Stimulated activated CD8-positive, alpha-beta memory T cell treated with anti-CD3 and anti-CD28 coated beads, Interleukin-12 subunit alpha, Interleukin-12 subunit beta, amount 100 ng/mL, for 1 hour (primary cell): Measurements from ENCODE around the gene SLC29A1.

Experiments used
- DNase-seq: peaks from one replicate; pipeline ENCODE4 v3.0.0-alpha.2; 2020; ENCODE audit warnings: low read depth

SLC29A1 gene

DNA sequence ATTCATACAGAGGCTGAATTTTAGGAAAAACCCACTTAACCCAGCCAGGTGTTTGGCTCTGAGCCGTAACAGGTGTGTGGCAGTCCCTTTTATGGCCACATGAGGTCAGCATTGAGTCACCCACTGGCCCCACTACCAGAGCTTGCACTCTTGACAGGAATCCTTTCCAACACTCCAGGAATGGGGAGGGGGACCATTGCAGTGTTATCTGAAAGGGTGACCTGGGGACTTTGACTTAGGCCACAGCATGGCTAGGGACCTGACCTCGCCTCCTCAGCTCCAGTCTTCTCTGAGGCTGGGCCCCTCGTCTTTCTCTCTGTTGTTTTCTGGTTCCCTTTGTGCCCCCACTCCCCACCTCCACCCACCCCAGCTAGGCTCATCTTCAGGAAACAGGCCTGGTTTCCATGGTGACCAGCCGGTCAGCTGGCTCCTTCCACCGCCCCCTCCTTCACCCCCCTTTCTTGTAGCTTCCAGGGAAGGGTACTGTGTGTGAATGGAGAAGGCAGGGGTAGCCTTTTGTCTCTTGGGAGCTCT, 44.8 kb downstream of the SLC29A1 start:
- peak; percentile 39 for DNase-seq

GRCh38 chr6:44269178-44269920, 46.0 kb downstream of the SLC29A1 start:
- no peak for DNase-seq

GRCh38 chr6:44269921-44270525, 46.6 kb downstream of the SLC29A1 start, which contains the start of gene TMEM151B:
Gene TMEM151B, plus strand, starts transcription at chr6:44270450. Its CDS starts 293 bp downstream, at chr6:44270743.
- DNase-seq: no peak

DNA sequence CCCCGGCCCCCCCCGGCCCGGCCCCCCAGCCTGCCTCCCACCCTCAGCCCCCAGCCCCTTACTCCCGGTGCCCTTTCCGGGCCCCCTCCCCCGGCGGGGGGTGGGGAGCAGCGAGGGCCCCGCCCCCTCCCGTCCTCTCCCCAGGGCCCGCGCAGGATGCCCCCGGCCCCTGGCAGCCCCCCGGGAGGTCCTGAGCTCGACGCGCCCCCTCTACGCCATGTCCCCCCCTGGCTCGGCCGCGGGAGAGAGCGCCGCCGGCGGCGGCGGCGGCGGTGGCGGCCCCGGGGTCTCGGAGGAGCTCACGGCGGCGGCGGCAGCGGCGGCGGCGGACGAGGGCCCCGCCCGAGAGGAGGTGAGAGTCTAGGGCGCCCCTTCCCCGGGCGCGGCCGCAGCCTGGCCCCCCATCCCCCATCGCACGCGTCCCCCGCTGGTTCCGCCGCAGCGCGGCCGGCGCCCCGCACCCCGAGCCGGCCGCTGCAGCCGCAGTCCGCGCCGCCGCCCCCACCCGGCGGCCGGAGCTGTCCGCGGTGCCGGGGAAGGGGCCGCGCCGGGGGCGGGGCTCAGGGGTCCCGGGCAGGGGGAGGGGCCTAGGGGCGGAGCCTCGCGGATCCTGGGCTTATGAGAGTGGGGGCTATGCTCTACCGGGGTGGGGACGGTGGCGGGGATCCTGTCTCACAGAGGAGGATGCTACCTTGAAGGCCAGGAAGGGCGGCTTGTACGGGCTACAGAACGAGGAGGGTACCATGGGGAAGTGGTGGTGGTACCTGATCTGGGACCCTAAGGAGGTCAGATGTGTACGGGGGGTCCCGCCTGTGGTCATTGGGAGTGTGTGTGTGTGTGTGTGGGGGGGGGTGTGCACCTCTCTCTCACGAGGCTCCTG, 47.4 kb downstream of the SLC29A1 start:
- DNase-seq: no peak

DNA sequence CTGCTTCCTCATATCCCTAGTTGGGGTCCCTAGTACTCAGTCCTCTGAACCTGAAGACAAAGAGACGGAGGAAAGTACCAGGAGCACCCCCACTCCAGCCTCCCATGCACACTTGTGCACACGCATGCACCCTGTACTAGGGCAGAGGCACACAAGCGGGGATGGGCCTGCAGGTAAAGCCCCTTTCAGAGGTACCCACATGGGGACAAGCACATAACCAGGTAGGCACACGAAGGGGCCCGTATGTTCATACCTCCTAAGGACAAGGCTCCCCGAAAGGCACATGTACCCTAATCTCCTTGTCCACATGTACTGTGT, 48.0 kb downstream of the SLC29A1 start:
- no peak for DNase-seq

DNA sequence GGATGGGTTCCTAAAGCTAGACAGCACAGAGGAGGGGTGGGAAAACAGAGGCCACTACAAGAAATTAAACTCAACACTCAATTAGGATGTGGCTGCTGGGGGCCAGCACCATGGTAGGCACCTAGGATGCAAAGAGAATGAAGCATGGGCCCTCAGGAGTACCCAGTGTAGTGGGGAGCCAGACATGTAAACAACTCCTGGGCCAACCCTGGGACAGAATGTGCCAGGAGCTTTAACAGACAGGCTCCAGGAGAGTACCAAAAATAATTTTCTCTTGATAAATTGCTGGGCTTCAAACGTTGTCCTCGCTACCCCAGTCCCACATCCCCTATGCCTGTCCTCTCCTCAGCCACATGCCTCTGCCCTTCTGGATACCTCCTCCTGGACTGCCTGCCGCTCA, 48.5 kb downstream of the SLC29A1 start:
- DNase-seq: no peak

- no peak for DNase-seq
These were observed 49.1 kb downstream of the SLC29A1 start for GRCh38 chr6:44272529-44272928.

DNA sequence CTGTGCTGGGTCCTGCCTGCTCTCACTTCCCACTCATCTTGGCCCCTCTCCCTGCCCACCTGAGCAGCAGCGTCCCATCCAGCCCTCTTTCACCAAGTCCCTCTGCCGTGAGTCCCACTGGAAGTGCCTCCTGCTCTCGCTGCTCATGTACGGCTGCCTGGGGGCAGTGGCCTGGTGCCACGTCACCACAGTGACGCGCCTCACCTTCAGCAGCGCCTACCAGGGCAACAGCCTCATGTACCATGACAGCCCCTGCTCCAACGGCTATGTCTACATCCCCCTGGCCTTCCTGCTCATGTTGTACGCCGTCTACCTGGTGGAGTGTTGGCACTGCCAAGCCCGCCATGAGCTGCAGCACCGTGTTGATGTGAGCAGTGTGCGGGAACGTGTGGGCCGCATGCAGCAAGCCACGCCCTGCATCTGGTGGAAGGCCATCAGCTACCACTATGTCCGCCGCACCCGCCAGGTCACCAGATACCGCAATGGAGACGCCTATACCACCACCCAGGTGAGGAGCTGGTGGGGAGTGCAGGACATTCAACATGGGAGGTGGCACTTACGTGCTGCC, 49.7 kb downstream of the SLC29A1 start:
- no peak for DNase-seq

- DNase-seq: no peak
These were observed 50.2 kb downstream of the SLC29A1 start for GRCh38 chr6:44273617-44274016.

DNA sequence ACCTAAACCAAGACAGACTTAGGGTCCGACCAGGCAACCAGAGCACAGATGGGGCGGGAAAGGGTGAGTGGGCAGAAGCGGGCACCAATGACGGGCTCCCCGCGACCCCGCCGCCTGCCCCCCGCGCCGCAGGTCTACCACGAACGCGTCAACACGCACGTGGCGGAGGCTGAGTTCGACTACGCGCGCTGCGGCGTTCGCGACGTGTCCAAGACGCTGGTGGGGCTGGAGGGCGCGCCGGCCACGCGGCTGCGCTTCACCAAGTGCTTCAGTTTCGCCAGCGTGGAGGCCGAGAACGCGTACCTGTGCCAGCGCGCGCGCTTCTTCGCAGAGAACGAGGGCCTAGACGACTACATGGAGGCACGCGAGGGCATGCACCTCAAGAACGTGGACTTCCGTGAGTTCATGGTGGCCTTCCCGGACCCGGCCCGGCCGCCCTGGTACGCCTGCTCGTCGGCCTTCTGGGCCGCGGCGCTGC, 51.9 kb downstream of the SLC29A1 start:
- no peak for DNase-seq

DNA sequence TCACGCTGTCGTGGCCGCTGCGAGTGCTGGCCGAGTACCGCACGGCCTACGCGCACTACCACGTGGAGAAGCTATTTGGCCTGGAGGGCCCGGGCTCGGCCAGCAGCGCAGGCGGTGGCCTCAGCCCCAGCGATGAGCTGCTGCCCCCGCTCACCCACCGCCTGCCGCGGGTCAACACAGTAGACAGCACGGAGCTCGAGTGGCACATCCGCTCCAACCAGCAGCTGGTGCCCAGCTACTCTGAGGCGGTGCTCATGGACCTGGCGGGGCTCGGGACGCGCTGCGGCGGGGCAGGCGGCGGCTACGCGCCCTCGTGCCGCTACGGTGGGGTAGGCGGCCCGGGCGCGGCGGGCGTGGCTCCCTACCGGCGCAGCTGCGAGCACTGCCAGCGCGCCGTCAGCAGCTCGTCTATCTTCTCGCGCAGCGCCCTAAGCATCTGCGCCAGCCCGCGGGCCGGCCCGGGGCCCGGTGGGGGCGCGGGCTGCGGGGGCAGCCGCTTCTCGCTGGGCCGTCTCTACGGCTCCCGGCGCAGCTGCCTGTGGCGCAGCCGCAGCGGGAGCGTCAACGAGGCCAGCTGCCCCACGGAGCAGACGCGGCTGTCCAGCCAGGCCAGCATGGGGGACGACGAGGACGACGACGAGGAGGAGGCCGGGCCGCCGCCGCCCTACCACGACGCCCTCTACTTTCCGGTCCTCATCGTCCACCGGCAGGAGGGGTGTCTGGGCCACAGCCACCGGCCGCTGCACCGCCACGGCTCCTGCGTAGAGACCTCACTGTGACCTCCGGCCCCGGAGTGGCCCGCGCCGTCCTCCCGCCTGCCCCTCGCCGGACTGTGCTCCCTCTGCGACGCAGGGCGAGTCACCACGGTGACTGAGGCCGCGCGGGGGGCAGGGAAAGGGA, 52.6 kb downstream of the SLC29A1 start:
- no peak for DNase-seq

GRCh38 chr6:44276667-44277640, 53.6 kb downstream of the SLC29A1 start:
- DNase-seq: no peak

DNA sequence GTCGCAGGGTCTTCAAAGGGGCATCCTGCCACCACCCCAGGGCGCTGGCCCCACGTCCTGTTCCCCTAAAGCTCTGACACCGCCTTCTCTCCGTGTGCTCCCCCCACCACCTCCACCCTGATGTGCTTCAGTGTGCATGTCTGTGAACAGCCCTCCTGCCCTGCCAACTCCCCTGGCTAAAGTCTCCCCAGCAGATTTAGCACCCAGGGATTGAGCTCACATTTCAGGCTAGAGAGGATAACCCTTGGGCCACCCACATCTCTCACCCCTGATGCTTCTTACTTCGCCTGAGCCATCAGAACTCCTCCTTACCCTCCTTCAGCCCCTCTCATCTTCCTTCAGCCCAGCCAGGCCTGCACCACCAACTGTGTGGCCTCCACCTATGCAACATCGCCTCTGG, 54.4 kb downstream of the SLC29A1 start:
- DNase-seq: no peak

DNA sequence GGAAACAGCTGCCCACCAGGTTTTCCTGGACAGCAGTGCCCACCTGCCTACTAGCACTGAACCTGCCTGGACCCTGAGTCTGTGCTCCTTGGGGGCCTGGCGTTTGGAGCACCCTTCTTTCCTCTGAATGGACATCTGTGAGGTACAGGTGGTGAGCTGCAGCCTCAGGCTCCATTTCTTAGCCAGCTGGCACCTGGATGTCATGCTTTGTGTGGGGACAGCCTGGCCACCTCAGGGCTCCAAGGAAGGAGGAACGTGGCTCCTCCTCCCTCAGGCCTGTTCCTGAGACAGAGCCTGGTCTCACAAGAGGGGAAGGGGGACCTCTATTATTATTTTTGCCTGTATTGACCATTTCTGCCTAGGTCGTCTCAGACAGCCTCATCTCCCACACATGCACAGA, 54.9 kb downstream of the SLC29A1 start:
- no peak for DNase-seq

GRCh38 chr6:44278774-44279697, 55.6 kb downstream of the SLC29A1 start:
- no peak for DNase-seq
